Left hindlimb (tissue), 1 donor: ENCODE data around the gene GTPBP6.
"Not testable (repeated sequence)": the region's sequence is repeated elsewhere in the genome, so short reads cannot be mapped to it uniquely, and the experiment has no call there.

Experiments
- DNase-seq: peaks from one replicate; pipeline ENCODE4 v3.0.0-alpha.2; 2018

Gene GTPBP6

GRCh38 chrX:314781-315595, 3.6 kb downstream of the GTPBP6 start:
- DNase-seq, result no peak

GRCh38 chrX:314049-314448, 4.5 kb downstream of the GTPBP6 start:
- DNase-seq, result no peak

- DNase-seq, result no peak
Observed at GRCh38 chrX:313546-313945, 5.0 kb downstream of the GTPBP6 start.

- no peak for DNase-seq
Observed at GRCh38 chrX:312621-313331, 5.8 kb downstream of the GTPBP6 start.

- no peak for DNase-seq
Observed at GRCh38 chrX:311156-312129, 7.2 kb downstream of the GTPBP6 start.

GRCh38 chrX:310621-311155, 7.9 kb downstream of the GTPBP6 start:
- DNase-seq, result no peak

GRCh38 chrX:308821-309520, 9.6 kb downstream of the GTPBP6 start:
- no peak for DNase-seq

GRCh38 chrX:307261-308111, 11.1 kb downstream of the GTPBP6 start:
- DNase-seq, result no peak

- not testable (repeated sequence) for DNase-seq
Observed at GRCh38 chrX:306614-307251, 11.9 kb downstream of the GTPBP6 start.

GRCh38 chrX:305781-306613, 12.6 kb downstream of the GTPBP6 start:
- DNase-seq, result not testable (repeated sequence)

GRCh38 chrX:302975-303374, 15.6 kb downstream of the GTPBP6 start:
- no peak for DNase-seq

- DNase-seq, result no peak
Observed at GRCh38 chrX:300334-300733, 18.3 kb downstream of the GTPBP6 start.

- DNase-seq, result no peak
Observed at GRCh38 chrX:298993-299392, 19.6 kb downstream of the GTPBP6 start.

GRCh38 chrX:295136-295535, 23.5 kb downstream of the GTPBP6 start:
- no peak for DNase-seq

- DNase-seq, result no peak
Observed at GRCh38 chrX:292900-293897, 25.4 kb downstream of the GTPBP6 start.

- DNase-seq, result no peak
Observed at GRCh38 chrX:291411-291901, 27.1 kb downstream of the GTPBP6 start.

GRCh38 chrX:290476-291166, 28.0 kb downstream of the GTPBP6 start:
- no peak for DNase-seq
